Thyroid gland (tissue), 4 donors: Measurements from ENCODE around the gene KCNJ12. TPM values are rescaled to one million over a fixed set of nuclear protein-coding genes. Genes with fewer than 3 reads are reported as not detected.
"Not testable (repeated sequence)": the region's sequence is repeated elsewhere in the genome, so short reads cannot be mapped to it uniquely, and the experiment has no call there.

ENCODE experiments used
- DNase-seq, 2 donors: peaks; one replicate each; pipeline ENCODE4 v3.0.0-alpha.2; 2019
- H3K27ac ChIP-seq, 3 donors: fragments of 200-600 bp; sonication (generic); 1 replicate in 2 of 3; 2 replicates in 1 of 3; pipeline ENCODE4 v1.5.1; 2016 to 2019; ENCODE audit warnings: mild to moderate bottlenecking in 1 of 3, moderate library complexity in 1 of 3
- H3K27me3 ChIP-seq: fragments of 200-600 bp; sonication (generic); one replicate; pipeline ENCODE4 v1.5.1; 2019
- H3K36me3 ChIP-seq, 2 donors: fragments of 200-600 bp; sonication (generic); one replicate each; pipeline ENCODE4 v1.5.1; 2016 to 2019
- H3K4me1 ChIP-seq, 2 donors: fragments of 200-600 bp; sonication (generic); one replicate each; pipeline ENCODE4 v1.5.1; 2017 to 2019
- H3K4me3 ChIP-seq, 3 donors: fragments of 200-600 bp; sonication (generic); replicated peaks in 1 of 3; 1 replicate in 2 of 3; 2 replicates in 1 of 3; pipeline ENCODE4 v1.5.1; 2016; ENCODE audit warnings: mild to moderate bottlenecking in 1 of 3
- H3K9me3 ChIP-seq: fragments of 200-600 bp; sonication (generic); one replicate; pipeline ENCODE4 v1.5.1; 2017
- CTCF ChIP-seq, 6 experiments: fragments of 200-600 bp in 3 of 6; fragments of 450-650 bp in 3 of 6; sonication (generic) in 3 of 6; IDR thresholded peaks; one replicate each; pipeline ENCODE4 v1.5.1; 2016 to 2019; ENCODE audit warnings: antibody characterized with exemption in 6 of 6, mild to moderate bottlenecking in 2 of 6, inconsistent platforms in 1 of 6, moderate library complexity in 1 of 6
- POLR2A ChIP-seq, 2 donors: fragments of 450-650 bp; IDR thresholded peaks; one replicate each; pipeline ENCODE4 v1.6.1; 2017; ENCODE audit warnings: antibody characterized with exemption in 2 of 2, mild to moderate bottlenecking in 2 of 2, moderate library complexity in 1 of 2
- WGBS, 2 donors: methylation state at CpG; one replicate each; pipeline ENCODE4 v1.1.5; 2017; 5-methylcytosine and 5-hydroxymethylcytosine counted together
- intact Hi-C: fragments of 100-400 bp; cut with DNase I; formaldehyde crosslinking; loops from one replicate; pipeline ENCODE4 v1.15.1; 2023
- total RNA-seq, 4 donors: library from RNA; depleted of rRNA; stranded (reverse); fragments of >200 nt; gene quantifications; one replicate each; pipeline ENCODE4 v1.2.3, GENCODE V29; 2016

The KCNJ12 gene
- total RNA-seq, 4 donors from 2014 or later = 0.56 to 2.7 (median 2.3) TPM

DNA sequence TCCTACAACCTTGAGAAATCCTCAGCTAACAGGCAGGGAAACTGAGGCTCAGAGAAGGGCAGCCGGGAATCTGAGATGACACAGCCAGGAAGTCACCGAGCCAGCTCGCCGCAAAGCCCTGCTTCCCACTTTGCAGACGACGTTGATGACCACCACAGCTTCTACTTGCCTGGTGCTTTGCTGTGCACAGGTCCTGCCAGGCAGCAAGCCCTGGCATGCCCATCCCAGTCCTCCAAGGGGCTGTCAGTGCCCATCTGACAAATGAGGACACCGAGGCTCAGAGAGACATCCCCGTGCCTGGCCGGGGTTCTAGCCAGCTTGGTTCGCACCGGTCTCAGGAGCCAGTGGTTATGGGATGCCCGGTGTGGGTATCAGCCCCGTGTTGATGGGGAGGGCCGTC is 20.1 kb downstream of the KCNJ12 start:
- DNase-seq = no peak
- Histone ChIP-seq H3K27me3 (no peaks in the 10 kb centered on the region), H3K9me3 (no peaks in the 10 kb centered on the region), H3K4me3 (no peak overlapping the region), H3K4me1 (no peaks in the 10 kb centered on the region), H3K27ac (no peak overlapping the region), H3K36me3 (no peaks in the 10 kb centered on the region)
- intact Hi-C loops = no loop called here
- 87 to 89% methylated on average over 7 to 13 of the region's 14 CpGs for WGBS, 2 donors
- no peak for TF ChIP-seq POLR2A (IDR thresholded peaks at IDR 0.05)
- TF ChIP-seq CTCF (IDR thresholded peaks at IDR 0.05) = no peak

GRCh38 chr17:21397341-21398190 is 21.4 kb downstream of the KCNJ12 start:
- 78 to 84% methylated on average over 27 to 28 of the region's 28 CpGs for WGBS, 2 donors
- TF ChIP-seq POLR2A (IDR thresholded peaks at IDR 0.05) (no peak), CTCF (IDR thresholded peaks at IDR 0.05) (no peak)
- no peak overlapping the region for H3K27ac ChIP-seq
- H3K4me1 ChIP-seq = no peaks in the 10 kb centered on the region
- H3K27me3 ChIP-seq = no peaks in the 10 kb centered on the region
- intact Hi-C loops = no loop called here
- no peaks in the 10 kb centered on the region for H3K36me3 ChIP-seq
- DNase-seq = no peak
- H3K9me3 ChIP-seq = no peaks in the 10 kb centered on the region
- no peak overlapping the region for H3K4me3 ChIP-seq

DNA sequence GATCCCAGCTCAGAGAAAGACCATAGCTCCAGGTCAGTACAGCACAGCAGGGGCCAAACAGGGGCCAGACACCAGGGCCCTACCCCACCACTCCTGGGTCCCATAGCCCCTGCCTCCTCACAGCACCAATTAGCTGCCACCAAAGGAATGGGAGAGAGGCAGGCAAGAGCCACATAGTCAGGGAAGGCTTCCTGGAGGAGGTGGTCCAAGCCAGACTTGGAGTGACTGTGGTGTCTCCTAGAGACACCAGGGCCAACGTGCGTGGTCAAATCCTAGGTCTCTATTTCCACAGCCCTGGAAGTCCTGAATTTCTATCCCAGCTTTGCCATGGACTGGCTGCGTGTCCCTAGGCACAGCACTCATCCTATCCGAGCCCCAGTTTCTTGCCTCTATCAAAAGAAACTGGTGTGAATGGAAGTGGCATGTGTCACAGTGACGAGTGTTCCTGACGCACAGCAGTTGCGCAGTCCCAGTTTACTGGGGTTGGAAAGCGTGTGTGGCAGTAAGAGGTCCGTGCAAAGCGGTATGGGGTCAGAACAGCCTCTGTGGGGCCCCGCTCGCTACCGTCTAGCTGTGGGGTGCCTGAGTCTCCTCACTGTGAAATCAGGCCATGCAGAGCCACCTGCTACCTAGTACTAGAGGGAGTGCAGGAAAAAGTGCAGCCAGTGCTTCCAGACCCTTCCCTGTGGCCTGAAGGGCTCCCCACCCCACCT is 23.5 kb downstream of the KCNJ12 start:
- no peak for TF ChIP-seq POLR2A (IDR thresholded peaks at IDR 0.05)
- TF ChIP-seq CTCF (IDR thresholded peaks at IDR 0.05) = no peak
- no peak overlapping the region for H3K27ac ChIP-seq
- H3K4me1 ChIP-seq = no peaks in the 10 kb centered on the region
- WGBS, 2 donors = 92 to 95% methylated on average over 12 to 13 of the region's 13 CpGs
- no peaks in the 10 kb centered on the region for H3K36me3 ChIP-seq
- no peaks in the 10 kb centered on the region for H3K9me3 ChIP-seq
- H3K27me3 ChIP-seq = no peaks in the 10 kb centered on the region
- DNase-seq = no peak
- intact Hi-C loops = loop anchor here (10.0 kb wide), 1 partner anchor 285 kb away; no protein-coding TSS in a partner anchor
- H3K4me3 ChIP-seq = no peak overlapping the region

GRCh38 chr17:21400187-21400569 is 24.0 kb downstream of the KCNJ12 start:
- H3K36me3 ChIP-seq, H3K4me1 ChIP-seq, H3K27ac ChIP-seq, H3K27me3 ChIP-seq, DNase-seq, H3K9me3 ChIP-seq, H3K4me3 ChIP-seq: not testable (repeated sequence)
- intact Hi-C loops = loop anchor here (10.0 kb wide), 1 partner anchor 285 kb away; no protein-coding TSS in a partner anchor
- 71 to 76% methylated on average over 8 to 9 of the region's 9 CpGs for WGBS, 2 donors

DNA sequence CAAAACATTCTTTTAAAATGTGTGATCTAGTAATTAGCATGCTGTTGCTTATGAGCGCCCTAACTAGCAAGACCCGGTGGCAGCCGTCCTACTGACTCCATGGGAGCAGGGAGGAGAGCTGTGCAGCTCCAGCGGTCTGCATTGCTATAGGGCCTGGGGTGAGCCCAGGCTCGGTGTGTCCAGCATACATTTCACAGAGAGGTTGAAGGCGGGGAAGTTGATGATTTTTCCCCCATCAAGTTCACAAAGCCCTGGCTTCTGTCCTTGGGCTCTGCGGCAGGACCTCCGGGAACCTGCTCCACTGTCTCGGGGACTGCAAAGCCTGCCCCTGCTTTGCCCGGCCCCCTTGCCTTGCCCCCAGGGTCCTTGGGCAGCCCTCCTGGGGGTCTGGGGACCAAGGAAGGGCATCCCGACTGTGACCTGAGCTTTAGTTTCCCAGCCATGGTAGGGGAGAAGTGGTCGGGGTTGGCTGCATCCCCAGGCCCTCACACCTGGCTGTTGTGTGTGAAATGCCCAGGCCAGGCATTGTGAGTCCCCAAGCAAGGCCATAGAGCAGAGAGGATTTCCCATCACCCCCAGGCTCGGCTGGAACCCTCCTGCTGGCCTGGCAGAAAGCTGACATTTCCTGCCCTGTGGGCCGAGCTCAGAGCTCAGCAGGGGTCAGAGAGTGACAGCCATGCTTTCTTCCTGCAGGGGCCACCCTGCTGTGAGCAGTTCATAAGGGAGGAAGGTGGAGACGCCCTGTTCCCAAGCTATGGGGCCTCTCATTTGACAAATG is 24.8 kb downstream of the KCNJ12 start:
- TF ChIP-seq CTCF (IDR thresholded peaks at IDR 0.05) (no peak), POLR2A (IDR thresholded peaks at IDR 0.05) (no peak)
- Histone ChIP-seq H3K9me3 (no peaks in the 10 kb centered on the region), H3K4me1 (no peaks in the 10 kb centered on the region), H3K36me3 (no peaks in the 10 kb centered on the region), H3K27ac (no peak overlapping the region), H3K27me3 (no peaks in the 10 kb centered on the region), H3K4me3 (no peak overlapping the region)
- 75 to 86% methylated on average over 9 to 11 of the region's 15 CpGs for WGBS, 2 donors
- no peak for DNase-seq
- intact Hi-C loops = loop anchor here (10.0 kb wide), 1 partner anchor 284 kb away; no protein-coding TSS in a partner anchor

DNA sequence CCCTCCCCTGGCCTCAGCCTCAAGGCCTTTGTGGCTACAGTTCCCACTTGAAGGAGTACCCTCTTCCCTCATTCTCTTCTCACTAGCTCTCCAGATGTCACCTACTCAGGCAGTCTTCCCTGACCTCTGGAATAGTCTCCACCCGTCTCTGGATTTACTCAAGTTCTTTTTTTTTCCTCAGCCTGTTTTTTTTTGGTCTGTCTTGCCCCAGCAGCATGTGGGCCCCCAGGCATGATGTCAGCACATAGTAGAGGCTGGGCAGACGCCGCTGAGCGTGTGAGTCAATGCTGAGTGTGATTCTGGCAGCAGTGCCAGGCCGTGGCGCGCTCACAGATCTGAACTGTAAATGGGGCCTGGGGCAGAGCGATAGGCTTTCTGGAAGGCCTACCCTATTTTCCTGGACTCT is 26.0 kb downstream of the KCNJ12 start:
- H3K27ac ChIP-seq, H3K4me3 ChIP-seq, H3K36me3 ChIP-seq, H3K4me1 ChIP-seq, H3K9me3 ChIP-seq, H3K27me3 ChIP-seq: not testable (repeated sequence)
- peak; percentile 25 to 35 for DNase-seq
- WGBS, 2 donors = 61 to 73% methylated on average over 8 of the region's 8 CpGs
- intact Hi-C loops = loop anchor here (10.0 kb wide), 1 partner anchor 283 kb away; no protein-coding TSS in a partner anchor

- H3K4me1 ChIP-seq, DNase-seq, H3K9me3 ChIP-seq, H3K27me3 ChIP-seq, H3K27ac ChIP-seq, H3K4me3 ChIP-seq, H3K36me3 ChIP-seq: not testable (repeated sequence)
- WGBS, 2 donors = 84 to 90% methylated on average over 3 of the region's 3 CpGs
- intact Hi-C loops = loop anchor here (10.0 kb wide), 1 partner anchor 282 kb away; no protein-coding TSS in a partner anchor
Measured at GRCh38 chr17:21402926-21403325, 26.8 kb downstream of the KCNJ12 start.

DNA sequence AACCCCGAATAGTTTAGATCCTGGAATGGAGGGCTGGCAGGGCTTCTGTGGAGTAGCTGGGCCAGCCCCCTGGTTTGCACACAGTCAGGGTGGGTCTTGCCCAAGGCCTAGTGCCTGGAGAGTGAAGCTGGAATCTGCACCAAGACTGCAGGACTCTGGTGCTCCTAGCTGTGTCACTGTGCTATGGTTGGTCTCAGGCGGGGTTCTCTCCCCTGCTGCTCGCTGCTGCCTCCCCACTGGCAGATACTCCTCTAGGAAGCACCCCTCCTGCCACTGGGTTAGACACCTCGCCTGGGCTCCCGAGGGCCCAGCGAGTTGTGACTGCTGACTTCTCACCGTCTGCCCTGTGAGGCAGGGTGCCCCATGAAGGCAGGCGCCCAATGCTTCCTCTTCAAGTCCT is 27.9 kb downstream of the KCNJ12 start:
- DNase-seq, H3K27ac ChIP-seq, H3K27me3 ChIP-seq, H3K36me3 ChIP-seq, H3K4me3 ChIP-seq, H3K9me3 ChIP-seq, H3K4me1 ChIP-seq: not testable (repeated sequence)
- WGBS, 2 donors = 53 to 86% methylated on average over 5 to 7 of the region's 8 CpGs
- intact Hi-C loops = loop anchor here (10.0 kb wide), 1 partner anchor 281 kb away; no protein-coding TSS in a partner anchor
